ENCODE data around the gene CA5A. TPM values are rescaled to one million over a fixed set of nuclear protein-coding genes. Genes with fewer than 3 reads are reported as not detected.

Gene CA5A
- total and polyA plus RNA-seq, 2 of the 13 experiments (the other 11 are each of a cell fraction or from before 2014, with no cell fraction given): 66.8 to 106 TPM

- TF ChIP-seq PRDM4 (CRISPR knock-in tag; IDR thresholded peaks at IDR 0.05; ENCODE audit: borderline replicate concordance) (peak; percentile 34; the same call in 1 of the 2 replicates), NR2F6 (IDR thresholded peaks at IDR 0.05) (peak; percentile 94), NR2F6 (CRISPR knock-in tag; IDR thresholded peaks at IDR 0.05) (peak; percentile 99), MED8 (CRISPR knock-in tag; IDR thresholded peaks at IDR 0.05; ENCODE audit: insufficient replicate concordance) (peak; percentile 91), SETDB1 (CRISPR knock-in tag; IDR thresholded peaks at IDR 0.05; ENCODE audit: borderline replicate concordance) (no peak), SP1 (IDR thresholded peaks at IDR 0.05) (no peak), SP1 (CRISPR knock-in tag; IDR thresholded peaks at IDR 0.05) (peak; percentile 49), ZNF260 (CRISPR knock-in tag; IDR thresholded peaks at IDR 0.05; ENCODE audit: borderline replicate concordance, low read depth) (no peak), ZNF616 (CRISPR knock-in tag; IDR thresholded peaks at IDR 0.05; ENCODE audit: low read depth) (peak; percentile 46; the same call in 1 of the 2 replicates), PAF1 (CRISPR knock-in tag; IDR thresholded peaks at IDR 0.05) (no peak; the same call in 1 of the 2 replicates), ZNF772 (CRISPR knock-in tag; IDR thresholded peaks at IDR 0.05) (peak; percentile 84; the same call in 1 of the 2 replicates), ARHGAP35 (CRISPR knock-in tag; IDR thresholded peaks at IDR 0.05; ENCODE audit: borderline replicate concordance) (peak; percentile 50; the same call in 1 of the 2 replicates), PHF20 (CRISPR knock-in tag; IDR thresholded peaks at IDR 0.05) (peak; percentile 33), GABPB1 (CRISPR knock-in tag; IDR thresholded peaks at IDR 0.05) (peak; percentile 50), TARDBP (CRISPR knock-in tag; IDR thresholded peaks at IDR 0.05) (peak; percentile 96), ZNF343 (CRISPR knock-in tag; IDR thresholded peaks at IDR 0.05) (no peak), ZNF44 (CRISPR knock-in tag; IDR thresholded peaks at IDR 0.05) (no peak), ZNF460 (CRISPR knock-in tag; IDR thresholded peaks at IDR 0.05; ENCODE audit: borderline replicate concordance) (peak; percentile 87; the same call in 1 of the 2 replicates), NCOR1 (IDR thresholded peaks at IDR 0.05; ENCODE audit: borderline replicate concordance, low read length) (peak; percentile 98), ZNF556 (CRISPR knock-in tag; IDR thresholded peaks at IDR 0.05; ENCODE audit: borderline replicate concordance) (0 out of 2 replicates have a peak, but pooled peaks have one; percentile 66), NR2F2 (IDR thresholded peaks at IDR 0.05; ENCODE audit: borderline replicate concordance, low read depth) (peak; percentile 95), ZBTB10 (CRISPR knock-in tag; IDR thresholded peaks at IDR 0.05; ENCODE audit: borderline replicate concordance) (0 out of 2 replicates have a peak, but pooled peaks have one; percentile 5), ZSCAN31 (CRISPR knock-in tag; IDR thresholded peaks at IDR 0.05; ENCODE audit: low read depth) (peak; percentile 86; the same call in 1 of the 2 replicates)
- TF ChIP-seq, protein P1, sequence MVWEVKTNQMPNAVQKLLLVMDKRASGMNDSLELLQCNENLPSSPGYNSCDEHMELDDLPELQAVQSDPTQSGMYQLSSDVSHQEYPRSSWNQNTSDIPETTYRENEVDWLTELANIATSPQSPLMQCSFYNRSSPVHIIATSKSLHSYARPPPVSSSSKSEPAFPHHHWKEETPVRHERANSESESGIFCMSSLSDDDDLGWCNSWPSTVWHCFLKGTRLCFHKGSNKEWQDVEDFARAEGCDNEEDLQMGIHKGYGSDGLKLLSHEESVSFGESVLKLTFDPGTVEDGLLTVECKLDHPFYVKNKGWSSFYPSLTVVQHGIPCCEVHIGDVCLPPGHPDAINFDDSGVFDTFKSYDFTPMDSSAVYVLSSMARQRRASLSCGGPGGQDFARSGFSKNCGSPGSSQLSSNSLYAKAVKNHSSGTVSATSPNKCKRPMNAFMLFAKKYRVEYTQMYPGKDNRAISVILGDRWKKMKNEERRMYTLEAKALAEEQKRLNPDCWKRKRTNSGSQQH (CRISPR knock-in tag; IDR thresholded peaks at IDR 0.05; ENCODE audit: low read depth): peak; percentile 95
Observed at GRCh38 chr16:87936375-87937230, at the start of gene CA5A (continued).
